Astrocyte (in vitro differentiated cells and primary cell): ENCODE measurements around the gene CYB5A.

ENCODE experiments used
- CTCF ChIP-seq: IDR thresholded peaks from 2 replicates; pipeline ENCODE4 v1.5.1; 2011; ENCODE audit warnings: low read depth, mild to moderate bottlenecking, inconsistent platforms, low read length, moderate library complexity; ENCODE audit not compliant: insufficient read depth
- EZH2 ChIP-seq: IDR thresholded peaks from 2 replicates; pipeline ENCODE4 v1.6.1; 2012; ENCODE audit warnings: mild to moderate bottlenecking, low read length, inconsistent platforms; ENCODE audit not compliant: insufficient read depth

- no peak for TF ChIP-seq CTCF
- TF ChIP-seq EZH2, result no peak
Measured at GRCh38 chr18:74334242-74334893, 42.6 kb upstream of the CYB5A start.
